ENCODE measurements around the gene SCARF2.

GRCh38 chr22:20399866-20400605 lies 37.6 kb downstream of the SCARF2 start:
- TF ChIP-seq CTCF (IDR thresholded peaks at IDR 0.05) (no peak), POLR2A (IDR thresholded peaks at IDR 0.05) (no peak)
